Thyroid gland (tissue), 4 donors: ENCODE data around the gene KIF23.

Experiments
- CTCF ChIP-seq, 6 experiments: fragments of 200-600 bp in 3 of 6; fragments of 450-650 bp in 3 of 6; sonication (generic) in 3 of 6; IDR thresholded peaks; one replicate each; pipeline ENCODE4 v1.5.1; 2016 to 2019; ENCODE audit warnings: antibody characterized with exemption in 6 of 6, mild to moderate bottlenecking in 2 of 6, inconsistent platforms in 1 of 6, moderate library complexity in 1 of 6
- POLR2A ChIP-seq, 2 donors: fragments of 450-650 bp; IDR thresholded peaks; one replicate each; pipeline ENCODE4 v1.6.1; 2017; ENCODE audit warnings: antibody characterized with exemption in 2 of 2, mild to moderate bottlenecking in 2 of 2, moderate library complexity in 1 of 2

- TF ChIP-seq CTCF (IDR thresholded peaks at IDR 0.05), result no peak
- no peak for TF ChIP-seq POLR2A (IDR thresholded peaks at IDR 0.05)
These were observed 7.3 kb downstream of the KIF23 start for GRCh38 chr15:69421498-69421897.
